Glutamatergic neuron (in vitro differentiated cells): ENCODE results near the gene PRKCE. TPM values are rescaled to one million over a fixed set of nuclear protein-coding genes. Genes with fewer than 3 reads are reported as not detected.

Source experiments
- DNase-seq: peaks from one replicate; pipeline ENCODE4 v3.0.0; 2022
- H3K27ac Mint-ChIP-seq: one replicate; pipeline ENCODE4 v1.8.0; 2020; ENCODE audit warnings: mild to moderate bottlenecking, mixed read lengths, inconsistent platforms; ENCODE audit not compliant: unreplicated experiment
- H3K27me3 Mint-ChIP-seq: one replicate; pipeline ENCODE4 v1.8.0; 2020; ENCODE audit warnings: mild to moderate bottlenecking, moderate library complexity, mixed read lengths, inconsistent platforms; ENCODE audit not compliant: unreplicated experiment
- H3K36me3 Mint-ChIP-seq: one replicate; pipeline ENCODE4 v1.8.0; 2020; ENCODE audit warnings: mild to moderate bottlenecking, mixed read lengths, inconsistent platforms; ENCODE audit not compliant: unreplicated experiment
- H3K4me1 Mint-ChIP-seq: one replicate; pipeline ENCODE4 v1.8.0; 2020; ENCODE audit warnings: mild to moderate bottlenecking, low read depth, mixed read lengths, inconsistent platforms; ENCODE audit not compliant: unreplicated experiment
- H3K4me3 Mint-ChIP-seq: one replicate; pipeline ENCODE4 v1.8.0; 2020; ENCODE audit warnings: mild to moderate bottlenecking, mixed read lengths, inconsistent platforms; ENCODE audit not compliant: unreplicated experiment
- H3K9me3 Mint-ChIP-seq: one replicate; pipeline ENCODE4 v1.8.0; 2020; ENCODE audit warnings: mild to moderate bottlenecking, moderate library complexity, mixed read lengths, inconsistent platforms; ENCODE audit not compliant: unreplicated experiment
- total RNA-seq: library from RNA; stranded (reverse); fragmentation: NEBNext Ultra II Directional; extraction: Animal tissue kit (Norgen Biotek cat#: 25700); gene quantifications from one replicate; pipeline ENCODE4 v1.2.1, GENCODE V29; 2021; ENCODE audit not compliant: unreplicated experiment
- TF ChIP-seq, protein P1 (sequence below): fragments of 200-600 bp; sonication (generic); IDR thresholded peaks from one replicate; pipeline ENCODE4 v1.5.0; 2021; ENCODE audit not compliant: partially characterized antibody, unreplicated experiment

PRKCE gene
- total RNA-seq, 1 donor from 2014 or later: 74.8 TPM

GRCh38 chr2:46226620-46227019 lies 575.1 kb downstream of the PRKCE start:
- TF ChIP-seq, protein P1, sequence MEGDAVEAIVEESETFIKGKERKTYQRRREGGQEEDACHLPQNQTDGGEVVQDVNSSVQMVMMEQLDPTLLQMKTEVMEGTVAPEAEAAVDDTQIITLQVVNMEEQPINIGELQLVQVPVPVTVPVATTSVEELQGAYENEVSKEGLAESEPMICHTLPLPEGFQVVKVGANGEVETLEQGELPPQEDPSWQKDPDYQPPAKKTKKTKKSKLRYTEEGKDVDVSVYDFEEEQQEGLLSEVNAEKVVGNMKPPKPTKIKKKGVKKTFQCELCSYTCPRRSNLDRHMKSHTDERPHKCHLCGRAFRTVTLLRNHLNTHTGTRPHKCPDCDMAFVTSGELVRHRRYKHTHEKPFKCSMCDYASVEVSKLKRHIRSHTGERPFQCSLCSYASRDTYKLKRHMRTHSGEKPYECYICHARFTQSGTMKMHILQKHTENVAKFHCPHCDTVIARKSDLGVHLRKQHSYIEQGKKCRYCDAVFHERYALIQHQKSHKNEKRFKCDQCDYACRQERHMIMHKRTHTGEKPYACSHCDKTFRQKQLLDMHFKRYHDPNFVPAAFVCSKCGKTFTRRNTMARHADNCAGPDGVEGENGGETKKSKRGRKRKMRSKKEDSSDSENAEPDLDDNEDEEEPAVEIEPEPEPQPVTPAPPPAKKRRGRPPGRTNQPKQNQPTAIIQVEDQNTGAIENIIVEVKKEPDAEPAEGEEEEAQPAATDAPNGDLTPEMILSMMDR: no peak
- Mint-ChIP-seq H3K4me3 (no peak overlapping the region), H3K27me3 (peaks cover 3% of the 10 kb centered on the region), H3K36me3 (no peaks in the 10 kb centered on the region), H3K4me1 (peaks cover under 1% of the 10 kb centered on the region), H3K27ac (no peak overlapping the region), H3K9me3 (peaks cover 2% of the 10 kb centered on the region)
- no peak for DNase-seq

- Mint-ChIP-seq H3K27me3 (peaks cover 7% of the 10 kb centered on the region), H3K27ac (no peak overlapping the region), H3K36me3 (no peaks in the 10 kb centered on the region), H3K4me3 (no peak overlapping the region), H3K4me1 (peaks cover 4% of the 10 kb centered on the region), H3K9me3 (peaks cover 2% of the 10 kb centered on the region)
- TF ChIP-seq, protein P1: no peak
- DNase-seq: no peak
Observed at GRCh38 chr2:46227022-46227421, 575.5 kb downstream of the PRKCE start.

DNA sequence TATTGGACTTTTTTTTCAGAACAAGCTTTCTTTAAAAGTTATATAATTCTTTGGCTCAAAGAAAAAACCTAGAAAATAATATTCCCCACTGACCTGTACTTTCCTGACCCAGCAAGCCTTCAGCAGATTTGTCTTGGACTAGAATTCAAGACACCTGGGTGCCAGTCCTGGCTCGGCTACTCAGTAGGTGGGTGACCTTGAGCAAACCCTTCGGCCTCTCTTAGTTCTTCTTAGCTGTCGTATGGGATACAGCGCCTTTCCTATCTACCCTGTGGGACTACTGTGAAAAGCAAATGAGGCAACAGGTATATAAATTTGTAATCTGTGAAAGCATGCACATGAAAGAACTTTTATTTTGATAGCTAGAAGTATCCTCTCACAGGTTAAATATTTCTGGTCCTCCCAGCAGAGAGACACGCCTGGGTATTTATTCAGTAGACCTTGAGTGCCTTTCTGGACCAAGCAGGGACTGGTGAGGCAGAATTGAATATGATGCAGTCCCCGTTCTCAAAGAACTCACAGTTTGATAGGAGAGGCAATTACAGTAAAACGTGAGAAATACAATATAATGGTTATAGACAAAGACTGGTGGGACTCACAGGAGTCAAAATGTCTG lies 576.3 kb downstream of the PRKCE start:
- no peak overlapping the region for H3K27ac Mint-ChIP-seq
- no peaks in the 10 kb centered on the region for H3K36me3 Mint-ChIP-seq
- no peak overlapping the region for H3K4me3 Mint-ChIP-seq
- no peak for DNase-seq
- peaks cover 8% of the 10 kb centered on the region for H3K27me3 Mint-ChIP-seq
- TF ChIP-seq, protein P1: no peak
- H3K9me3 Mint-ChIP-seq: peaks cover 2% of the 10 kb centered on the region
- H3K4me1 Mint-ChIP-seq: peaks cover 4% of the 10 kb centered on the region

DNA sequence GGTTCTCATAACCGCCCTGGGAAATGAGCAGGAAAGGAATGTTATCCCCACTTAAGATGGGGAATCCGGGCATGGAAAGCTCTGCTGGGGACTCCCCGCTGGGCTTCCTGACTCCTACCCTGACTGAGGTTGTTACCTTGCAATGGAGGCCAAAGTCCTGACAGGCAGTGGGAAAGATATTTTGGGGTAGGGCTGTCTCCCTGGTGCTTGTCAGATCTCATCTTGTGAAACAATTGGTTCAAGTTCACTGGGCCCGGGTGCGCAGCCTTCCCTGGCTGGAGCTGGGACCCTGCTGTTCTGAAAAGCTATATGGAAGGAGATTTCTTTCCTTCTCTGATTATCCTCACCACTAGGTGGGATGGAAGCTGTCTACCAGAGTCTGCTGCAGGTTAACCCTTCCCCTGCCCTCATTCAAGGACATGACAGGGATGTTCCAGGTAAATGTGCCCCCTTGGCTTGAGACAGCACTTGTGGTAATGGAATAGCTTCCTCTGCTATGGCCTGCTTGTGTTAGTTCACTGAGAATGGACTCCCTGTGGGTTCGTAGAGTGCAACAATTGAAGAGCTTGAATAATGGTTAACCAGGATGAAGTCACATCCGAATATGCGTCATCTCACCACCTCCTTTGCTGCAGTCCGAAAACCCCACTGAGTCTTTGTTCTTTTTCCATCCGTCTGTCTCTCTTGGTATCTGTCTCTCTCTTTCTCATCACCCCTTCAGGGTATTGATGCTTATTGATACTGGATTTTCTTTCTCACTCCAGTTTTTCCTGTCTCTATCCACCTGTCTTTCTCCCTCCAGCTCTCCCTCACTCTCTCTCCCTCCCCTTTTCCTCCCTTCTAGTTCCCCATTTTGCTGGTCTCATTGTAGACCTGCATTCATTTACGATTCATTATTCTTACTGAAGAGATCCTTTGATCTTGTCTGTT lies 577.9 kb downstream of the PRKCE start:
- TF ChIP-seq, protein P1: no peak
- no peak for DNase-seq
- no peaks in the 10 kb centered on the region for H3K36me3 Mint-ChIP-seq
- no peak overlapping the region for H3K4me3 Mint-ChIP-seq
- H3K9me3 Mint-ChIP-seq: no peaks in the 10 kb centered on the region
- no peak overlapping the region for H3K27ac Mint-ChIP-seq
- peaks cover 8% of the 10 kb centered on the region for H3K27me3 Mint-ChIP-seq
- peaks cover 4% of the 10 kb centered on the region for H3K4me1 Mint-ChIP-seq

GRCh38 chr2:46230115-46230571 lies 578.7 kb downstream of the PRKCE start:
- no peak for DNase-seq
- Mint-ChIP-seq H3K27ac (no peak overlapping the region), H3K27me3 (peaks cover 8% of the 10 kb centered on the region), H3K4me1 (peaks cover 4% of the 10 kb centered on the region), H3K36me3 (no peaks in the 10 kb centered on the region), H3K4me3 (no peak overlapping the region), H3K9me3 (no peaks in the 10 kb centered on the region)
- TF ChIP-seq, protein P1: no peak
